Heart left ventricle (tissue), 13 donors: ENCODE data around the gene NTPCR.

Experiments
- POLR2A ChIP-seq, 2 donors: fragments of 450-650 bp; IDR thresholded peaks; one replicate each; pipeline ENCODE4 v1.6.1; 2017; ENCODE audit warnings: antibody characterized with exemption in 2 of 2, mild to moderate bottlenecking in 2 of 2, moderate library complexity in 2 of 2
- TF ChIP-seq, protein P1 (sequence below), 12 donors: fragments of 200-600 bp; sonication (generic) in 4 of 12; IDR thresholded peaks; one replicate each; pipeline versions ENCODE4 v1.5.0 to v1.8.0; 2018 to 2022; ENCODE audit warnings: antibody characterized with exemption in 12 of 12, mild to moderate bottlenecking in 5 of 12
- donor health status: ischemic (EF 13 %, LVEDD 7.1; RV severe dilation, severe dysfunction).
- donor health status: DM: no; HTN: yes; CAD: no.
- donor health status: DM: no; HTN: no; CAD: no.
- donor health status: ischemic (EF 25% LVEDD 6.9; RV normal size, moderate dysfunction).
- donor health status: ischemic (EF 25% LVEDD 5.7; RV mildly dilated, moderate dysfunction).
- donor health status: ischemic (EF 35%, LVEDD 5.7; RV mildly dilated, moderate dysfunction).
- donor health status: nonischemic (EF 11% LVEDD 7.7; RV severe dilation, severe dysfunction).
- donor health status: DM: yes; HTN: yes; CAD: no.
- donor health status: PGD.
- donor health status: ischemic (EF 29% LVEDD 5.4; RV normal size, mild dysfunction).
- donor health status: nonischemic (EF 23%, LVEDD 6.1; RV moderate dilation, normal function).

DNA sequence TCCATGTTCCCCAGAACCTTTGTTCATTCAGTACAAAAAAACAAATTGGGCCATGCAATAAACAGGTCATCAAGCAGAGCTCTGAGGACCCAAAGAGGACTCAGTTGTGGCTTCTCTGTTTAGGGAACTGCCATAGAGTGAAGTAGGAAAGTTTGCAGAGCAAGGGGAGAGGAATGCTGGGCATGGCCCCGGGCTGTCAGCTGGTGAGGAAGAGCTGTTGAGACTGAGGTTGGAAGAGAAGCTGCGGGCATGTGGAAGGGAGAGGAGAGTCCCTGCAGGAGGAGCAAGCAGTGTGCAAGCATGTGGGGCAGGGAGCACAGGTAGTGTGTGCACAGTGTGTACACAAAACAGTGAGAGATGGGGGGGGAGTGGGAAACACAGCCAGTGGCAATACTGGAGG is 71.8 kb downstream of the NTPCR start:
- TF ChIP-seq, protein P1, sequence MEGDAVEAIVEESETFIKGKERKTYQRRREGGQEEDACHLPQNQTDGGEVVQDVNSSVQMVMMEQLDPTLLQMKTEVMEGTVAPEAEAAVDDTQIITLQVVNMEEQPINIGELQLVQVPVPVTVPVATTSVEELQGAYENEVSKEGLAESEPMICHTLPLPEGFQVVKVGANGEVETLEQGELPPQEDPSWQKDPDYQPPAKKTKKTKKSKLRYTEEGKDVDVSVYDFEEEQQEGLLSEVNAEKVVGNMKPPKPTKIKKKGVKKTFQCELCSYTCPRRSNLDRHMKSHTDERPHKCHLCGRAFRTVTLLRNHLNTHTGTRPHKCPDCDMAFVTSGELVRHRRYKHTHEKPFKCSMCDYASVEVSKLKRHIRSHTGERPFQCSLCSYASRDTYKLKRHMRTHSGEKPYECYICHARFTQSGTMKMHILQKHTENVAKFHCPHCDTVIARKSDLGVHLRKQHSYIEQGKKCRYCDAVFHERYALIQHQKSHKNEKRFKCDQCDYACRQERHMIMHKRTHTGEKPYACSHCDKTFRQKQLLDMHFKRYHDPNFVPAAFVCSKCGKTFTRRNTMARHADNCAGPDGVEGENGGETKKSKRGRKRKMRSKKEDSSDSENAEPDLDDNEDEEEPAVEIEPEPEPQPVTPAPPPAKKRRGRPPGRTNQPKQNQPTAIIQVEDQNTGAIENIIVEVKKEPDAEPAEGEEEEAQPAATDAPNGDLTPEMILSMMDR (IDR thresholded peaks at IDR 0.05), result no peak
- TF ChIP-seq POLR2A (IDR thresholded peaks at IDR 0.05), result no peak
